Tibial nerve (tissue), 4 donors: ENCODE measurements around the gene PSD2.

Source experiments
- EP300 ChIP-seq, 2 donors: sonication (generic); formaldehyde crosslinking; IDR thresholded peaks; one replicate each; pipeline ENCODE4 v1.6.1; 2017; ENCODE audit warnings: antibody characterized with exemption in 2 of 2, mild to moderate bottlenecking in 1 of 2
- POLR2A ChIP-seq, 2 donors: fragments of 450-650 bp; IDR thresholded peaks; one replicate each; pipeline ENCODE4 v1.6.1; 2017; ENCODE audit warnings: antibody characterized with exemption in 2 of 2, mild to moderate bottlenecking in 2 of 2, moderate library complexity in 2 of 2
- TF ChIP-seq, protein P1 (sequence below), 5 experiments: fragments of 200-600 bp in 3 of 5; fragments of 450-650 bp in 2 of 5; sonication (generic) in 3 of 5; IDR thresholded peaks; one replicate each; pipeline ENCODE4 v1.5.1; 2016 to 2019; ENCODE audit warnings: antibody characterized with exemption in 5 of 5, mild to moderate bottlenecking in 3 of 5, moderate library complexity in 2 of 5

DNA sequence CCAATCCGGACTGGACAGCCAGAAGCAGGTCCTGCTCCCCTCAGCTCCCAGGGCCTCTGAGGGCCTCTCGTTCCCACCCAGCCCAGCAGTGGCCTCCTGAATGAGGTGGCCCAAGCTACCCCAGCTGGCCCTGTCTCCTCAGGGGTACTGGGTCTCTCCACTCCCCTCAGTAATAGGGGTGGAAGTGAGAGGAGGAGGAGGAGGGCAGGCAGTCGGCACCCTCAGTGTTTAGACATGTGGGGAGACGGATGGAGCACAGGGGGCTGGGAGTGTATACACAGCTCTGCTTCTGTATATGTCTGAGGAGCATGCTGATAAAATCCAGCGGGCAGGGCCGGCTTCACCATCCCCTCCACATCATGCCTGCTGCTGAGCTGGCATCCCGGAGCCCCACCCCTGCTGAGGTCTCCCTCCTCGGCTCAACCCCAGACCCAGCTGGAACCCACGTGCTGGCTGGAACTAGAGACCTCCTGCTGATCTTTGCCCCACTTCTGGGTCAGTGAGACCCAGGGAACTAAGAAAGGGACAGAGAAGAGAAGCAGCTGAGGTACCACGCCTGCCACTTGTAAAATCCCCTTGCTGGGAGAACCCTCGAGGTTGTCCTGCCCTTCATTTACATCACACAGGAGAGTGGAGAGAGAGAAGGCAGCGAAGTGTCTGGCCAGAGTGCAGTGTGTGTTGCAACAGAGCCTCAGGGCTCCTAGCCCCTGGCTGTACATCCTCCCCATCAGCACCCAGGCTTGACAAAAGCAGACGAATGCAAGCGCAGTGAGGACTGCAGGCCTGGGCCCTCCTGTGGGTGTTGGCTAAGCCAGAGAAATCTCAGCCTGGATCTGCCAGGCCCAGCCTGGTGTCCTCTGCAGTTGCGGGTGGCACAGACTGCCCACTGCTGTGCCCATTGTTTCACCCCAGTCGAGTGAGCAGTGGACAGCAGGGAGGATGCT is 77.5 kb downstream of the PSD2 start:
- TF ChIP-seq, protein P1, sequence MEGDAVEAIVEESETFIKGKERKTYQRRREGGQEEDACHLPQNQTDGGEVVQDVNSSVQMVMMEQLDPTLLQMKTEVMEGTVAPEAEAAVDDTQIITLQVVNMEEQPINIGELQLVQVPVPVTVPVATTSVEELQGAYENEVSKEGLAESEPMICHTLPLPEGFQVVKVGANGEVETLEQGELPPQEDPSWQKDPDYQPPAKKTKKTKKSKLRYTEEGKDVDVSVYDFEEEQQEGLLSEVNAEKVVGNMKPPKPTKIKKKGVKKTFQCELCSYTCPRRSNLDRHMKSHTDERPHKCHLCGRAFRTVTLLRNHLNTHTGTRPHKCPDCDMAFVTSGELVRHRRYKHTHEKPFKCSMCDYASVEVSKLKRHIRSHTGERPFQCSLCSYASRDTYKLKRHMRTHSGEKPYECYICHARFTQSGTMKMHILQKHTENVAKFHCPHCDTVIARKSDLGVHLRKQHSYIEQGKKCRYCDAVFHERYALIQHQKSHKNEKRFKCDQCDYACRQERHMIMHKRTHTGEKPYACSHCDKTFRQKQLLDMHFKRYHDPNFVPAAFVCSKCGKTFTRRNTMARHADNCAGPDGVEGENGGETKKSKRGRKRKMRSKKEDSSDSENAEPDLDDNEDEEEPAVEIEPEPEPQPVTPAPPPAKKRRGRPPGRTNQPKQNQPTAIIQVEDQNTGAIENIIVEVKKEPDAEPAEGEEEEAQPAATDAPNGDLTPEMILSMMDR (IDR thresholded peaks at IDR 0.05): no peak
- TF ChIP-seq POLR2A (IDR thresholded peaks at IDR 0.05) (no peak), EP300 (IDR thresholded peaks at IDR 0.05) (no peak)
